Keratinocyte (primary cell): ENCODE results near the gene HLA-DPB1. TPM values are rescaled to one million over a fixed set of nuclear protein-coding genes. Genes with fewer than 3 reads are reported as not detected.

Experiments
- DNase-seq: peaks from one replicate; pipeline ENCODE4 v3.0.0-alpha.2; 2011; ENCODE audit warnings: low read depth, missing footprints, low spot score
- FAIRE-seq: peaks from 2 replicates; lab custom pipeline; 2011; peaks lifted over from hg19 to GRCh38; lab: Jason Lieb, UNC
- H2AFZ ChIP-seq: 2 replicates; pipeline ENCODE4 v1.6.0; 2012; ENCODE audit warnings: low read length, control low read depth, inconsistent platforms; ENCODE audit not compliant: control insufficient read depth
- H3K27ac ChIP-seq: 2 replicates; pipeline ENCODE4 v1.5.1; 2011; ENCODE audit warnings: low read length; ENCODE audit not compliant: control insufficient read depth, insufficient read depth
- H3K27me3 ChIP-seq: 3 replicates; pipeline ENCODE4 v1.6.0; 2011; ENCODE audit warnings: low read length; ENCODE audit not compliant: control insufficient read depth, insufficient read depth; ENCODE audit errors: extremely low read depth
- H3K36me3 ChIP-seq, 2 experiments: 2 replicates in 1 of 2; 3 replicates in 1 of 2; pipeline ENCODE4 v1.5.1; 2011; ENCODE audit warnings: low read length in 2 of 2, mild to moderate bottlenecking in 1 of 2; ENCODE audit not compliant: control insufficient read depth in 2 of 2, insufficient read depth in 2 of 2; ENCODE audit errors: extremely low read depth in 1 of 2
- H3K4me1 ChIP-seq: 3 replicates; pipeline ENCODE4 v1.5.1; 2011; ENCODE audit warnings: low read length; ENCODE audit not compliant: control insufficient read depth, insufficient read depth; ENCODE audit errors: extremely low read depth
- H3K4me2 ChIP-seq: 3 replicates; pipeline ENCODE4 v1.6.0; 2011; ENCODE audit warnings: low read depth, low read length; ENCODE audit not compliant: control insufficient read depth, insufficient read depth; ENCODE audit errors: extremely low read depth
- H3K4me3 ChIP-seq, 3 experiments: fragments of 200-600 bp in 1 of 3; sonication (generic) in 1 of 3; 2 replicates in 2 of 3; 3 replicates in 1 of 3; pipeline ENCODE4 v1.5.1; 2011 to 2016; ENCODE audit warnings: low read length in 3 of 3, mild to moderate bottlenecking in 3 of 3, control low read depth in 2 of 3, inconsistent platforms in 1 of 3, low read depth in 1 of 3, mixed read lengths in 1 of 3, mixed run types in 1 of 3, moderate library complexity in 1 of 3; ENCODE audit not compliant: control insufficient read depth in 2 of 3, insufficient read depth in 2 of 3; ENCODE audit errors: extremely low read depth in 1 of 3
- H3K79me2 ChIP-seq: 2 replicates; pipeline ENCODE4 v1.6.0; 2012; ENCODE audit warnings: low read length; ENCODE audit not compliant: control insufficient read depth, insufficient read depth
- H3K9ac ChIP-seq: 3 replicates; pipeline ENCODE4 v1.6.0; 2011; ENCODE audit warnings: low read length; ENCODE audit not compliant: control insufficient read depth, insufficient read depth; ENCODE audit errors: extremely low read depth
- H3K9me1 ChIP-seq: 3 replicates; pipeline ENCODE4 v1.6.0; 2011; ENCODE audit warnings: low read length; ENCODE audit not compliant: control insufficient read depth, insufficient read depth; ENCODE audit errors: extremely low read depth
- H3K9me3 ChIP-seq: 2 replicates; pipeline ENCODE4 v1.5.1; 2012; ENCODE audit warnings: low read depth, low read length; ENCODE audit not compliant: control insufficient read depth
- H4K20me1 ChIP-seq: 3 replicates; pipeline ENCODE4 v1.6.0; 2011; ENCODE audit warnings: low read length; ENCODE audit not compliant: control insufficient read depth, insufficient read depth; ENCODE audit errors: extremely low read depth
- CTCF ChIP-seq, 3 experiments: IDR thresholded peaks in 1 of 3; conservative IDR thresholded peaks in 1 of 3; optimal IDR thresholded peaks in 1 of 3; 2 replicates in 2 of 3; 3 replicates in 1 of 3; pipeline versions ENCODE3 to v1.5.1; 2011; ENCODE audit warnings: low read length in 3 of 3, mild to moderate bottlenecking in 3 of 3, moderate library complexity in 2 of 3, control low read depth in 1 of 3, inconsistent platforms in 1 of 3; ENCODE audit not compliant: insufficient read depth in 2 of 3; ENCODE audit errors: extremely low read depth in 1 of 3
- EZH2 ChIP-seq: IDR thresholded peaks from one replicate; pipeline ENCODE4 v1.6.1; 2012; ENCODE audit warnings: inconsistent platforms, mild to moderate bottlenecking, low read length, moderate library complexity
- dilution Hi-C: fragments of 300-500 bp; cut with MboI; formaldehyde crosslinking; loops from one replicate; pipeline ENCODE4 v1.7.0; 2020; ENCODE audit warnings: low sequenced_read_pairs; ENCODE audit not compliant: extremely low pct_ligation_motif_present
- polyA plus RNA-seq, 5 experiments: library from polyadenylated mRNA; depleted of rRNA in 3 of 5; stranded (reverse) in 3 of 5; stranded (forward) in 1 of 5; unstranded in 1 of 5; fragments of >200 nt; gene quantifications; 1 replicate in 1 of 5; 2 replicates in 3 of 5; 3 replicates in 1 of 5; pipeline versions ENCODE4 v1.2.1 to v1.2.3, GENCODE V29; 2011 to 2012; ENCODE audit warnings: missing spikeins in 2 of 5, low read depth in 1 of 5, low replicate concordance in 1 of 5

HLA-DPB1 gene
- polyA plus RNA-seq, 1 donor (not counting 4 experiments of a cell fraction or from before 2014, with no cell fraction given): 0.13 TPM

- Histone ChIP-seq H3K36me3 (no peaks in the 10 kb centered on the region), H3K27me3 (peaks cover 7% of the 10 kb centered on the region), H4K20me1 (no peaks in the 10 kb centered on the region), H3K9me1 (no peaks in the 10 kb centered on the region), H2AFZ (no peak overlapping the region), H3K79me2 (no peaks in the 10 kb centered on the region), H3K9ac (no peak overlapping the region), H3K4me3 (no peak overlapping the region), H3K27ac (no peak overlapping the region), H3K9me3 (no peaks in the 10 kb centered on the region), H3K4me2 (no peak overlapping the region), H3K4me1 (no peaks in the 10 kb centered on the region)
- DNase-seq: no peak
- dilution Hi-C loops: no loop called here
- no peak for FAIRE-seq
- TF ChIP-seq EZH2 (no peak), CTCF (optimal IDR thresholded peaks at IDR 0.05 in 1 of 3, IDR thresholded peaks at IDR 0.05 in 1 of 3, conservative IDR thresholded peaks at IDR 0.05 in 1 of 3; ENCODE audit: extremely low read depth in 1 of 3, insufficient read depth in 2 of 3, low read length in 3 of 3) (no peak)
Measured at GRCh38 chr6:33040157-33040556, 35.6 kb upstream of the HLA-DPB1 start.

DNA sequence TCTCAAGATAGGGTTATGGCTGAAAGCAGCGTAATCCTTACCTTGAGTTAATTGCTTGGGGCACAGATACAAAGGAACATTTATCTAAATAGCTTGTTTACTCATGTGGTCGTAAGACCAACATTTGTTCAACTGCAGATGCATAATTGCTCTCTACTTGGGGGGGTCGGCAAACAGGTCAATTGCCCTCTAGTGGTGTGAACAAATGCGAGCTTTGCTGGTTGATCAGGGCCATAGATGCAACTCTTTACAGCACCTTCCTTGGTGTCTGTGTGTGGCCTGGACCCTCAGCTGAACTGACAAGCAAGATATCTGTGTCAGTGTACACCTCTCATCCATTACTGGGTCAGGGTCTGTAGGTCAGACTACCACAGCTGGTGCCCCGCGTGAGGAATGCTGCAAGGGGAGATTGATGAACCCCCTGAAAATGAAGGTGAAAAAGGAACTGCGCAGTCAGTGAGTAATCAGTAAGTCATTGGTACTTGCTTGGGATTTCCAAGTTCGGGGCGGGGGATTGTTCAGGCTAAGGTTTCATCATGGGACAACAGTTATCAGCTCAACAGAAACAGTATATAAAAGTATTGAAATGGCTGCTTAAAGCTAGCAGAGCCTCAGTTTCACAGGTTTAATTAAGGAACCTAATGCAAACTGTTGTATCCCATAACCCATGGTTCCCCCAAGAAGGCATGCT, 26.3 kb upstream of the HLA-DPB1 start:
- DNase-seq (no peak), FAIRE-seq (no peak)
- H3K9me3 ChIP-seq: no peaks in the 10 kb centered on the region
- dilution Hi-C loops: no loop called here
- no peaks in the 10 kb centered on the region for H3K4me1 ChIP-seq
- peaks cover 4% of the 10 kb centered on the region for H3K27me3 ChIP-seq
- no peak overlapping the region for H3K27ac ChIP-seq
- no peaks in the 10 kb centered on the region for H4K20me1 ChIP-seq
- H3K36me3 ChIP-seq: no peaks in the 10 kb centered on the region
- H3K4me3 ChIP-seq: no peak overlapping the region
- no peak overlapping the region for H3K4me2 ChIP-seq
- no peaks in the 10 kb centered on the region for H3K9me1 ChIP-seq
- TF ChIP-seq CTCF (optimal IDR thresholded peaks at IDR 0.05 in 1 of 3, IDR thresholded peaks at IDR 0.05 in 1 of 3, conservative IDR thresholded peaks at IDR 0.05 in 1 of 3; ENCODE audit: extremely low read depth in 1 of 3, insufficient read depth in 2 of 3, low read length in 3 of 3): peak; percentile 7 to 38 (median 19)
- no peak for TF ChIP-seq EZH2
- no peaks in the 10 kb centered on the region for H3K79me2 ChIP-seq
- H2AFZ ChIP-seq: no peak overlapping the region
- no peak overlapping the region for H3K9ac ChIP-seq
